Measurements from ENCODE around the gene RNF207. TPM values are rescaled to one million over a fixed set of nuclear protein-coding genes. Genes with fewer than 3 reads are reported as not detected.

RNF207 gene
- total and polyA plus RNA-seq, 10 of the 15 experiments (the other 5 are each of a cell fraction or from before 2014, with no cell fraction given), result 1.7 to 36.4 (median 13.1) TPM

DNA sequence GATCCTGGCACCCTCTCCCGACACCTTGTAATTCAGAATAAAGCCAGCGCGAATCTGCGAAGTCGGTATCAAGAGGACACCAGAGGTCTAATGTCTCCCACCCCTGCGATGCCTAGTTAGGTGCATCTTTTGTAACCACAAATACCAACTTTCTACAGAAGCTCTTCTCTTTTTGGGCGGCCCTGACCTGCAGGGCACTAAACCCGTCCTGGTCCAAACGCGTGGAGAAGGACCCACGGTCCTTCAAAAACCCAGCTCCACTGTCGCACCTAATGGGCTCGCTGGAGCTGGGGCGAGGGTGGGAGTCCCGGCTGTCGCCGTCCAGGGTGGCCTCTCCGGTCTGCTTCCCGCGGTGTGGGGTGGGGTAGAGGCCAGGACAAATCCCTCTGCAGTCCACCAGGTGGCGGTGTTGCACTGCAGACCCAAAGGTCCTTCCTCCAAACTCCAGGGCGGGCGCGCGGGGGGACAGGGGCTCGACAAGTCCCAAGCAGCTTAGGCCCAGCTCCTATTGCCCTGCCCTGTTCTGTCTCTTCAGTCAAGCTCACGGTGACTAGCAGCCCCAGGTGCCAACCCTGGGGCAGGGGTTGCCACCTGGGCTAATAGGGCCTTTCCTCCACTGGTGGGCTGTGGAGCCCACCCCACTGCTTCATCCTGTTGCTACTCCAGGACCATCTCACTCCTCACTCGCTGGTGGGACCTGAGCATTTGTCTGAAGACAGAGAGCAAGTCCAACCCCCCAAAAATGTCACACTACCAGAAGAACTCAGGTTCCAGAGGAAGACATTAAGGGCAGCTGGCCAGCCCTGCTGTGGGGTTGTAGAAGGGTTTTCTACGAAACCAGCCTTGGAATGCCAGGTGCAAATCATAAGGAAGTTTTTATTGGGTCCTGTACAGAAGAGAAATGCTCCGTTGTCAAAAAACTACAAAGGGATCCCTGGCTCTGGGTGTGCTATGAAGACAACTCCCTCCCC, 40.9 kb downstream of the RNF207 start (continued):
- TF ChIP-seq SIN3A (IDR thresholded peaks at IDR 0.05; ENCODE audit: low read depth, low read length) (0 out of 2 replicates have a peak, but pooled peaks have one; percentile 42), TCF12 (IDR thresholded peaks at IDR 0.05; ENCODE audit: low read depth, low read length) (0 out of 2 replicates have a peak, but pooled peaks have one; percentile 12), SMC3 (IDR thresholded peaks at IDR 0.05; ENCODE audit: borderline replicate concordance, low read length) (peak; percentile 97), FOXM1 (IDR thresholded peaks at IDR 0.05; ENCODE audit: low read depth, low read length) (0 out of 2 replicates have a peak, but pooled peaks have one; percentile 27), TBL1XR1 (IDR thresholded peaks at IDR 0.05; ENCODE audit: low read depth, low read length) (peak; percentile 39; the same call in 1 of the 2 replicates), LARP7 (IDR thresholded peaks at IDR 0.05) (no peak)

DNA sequence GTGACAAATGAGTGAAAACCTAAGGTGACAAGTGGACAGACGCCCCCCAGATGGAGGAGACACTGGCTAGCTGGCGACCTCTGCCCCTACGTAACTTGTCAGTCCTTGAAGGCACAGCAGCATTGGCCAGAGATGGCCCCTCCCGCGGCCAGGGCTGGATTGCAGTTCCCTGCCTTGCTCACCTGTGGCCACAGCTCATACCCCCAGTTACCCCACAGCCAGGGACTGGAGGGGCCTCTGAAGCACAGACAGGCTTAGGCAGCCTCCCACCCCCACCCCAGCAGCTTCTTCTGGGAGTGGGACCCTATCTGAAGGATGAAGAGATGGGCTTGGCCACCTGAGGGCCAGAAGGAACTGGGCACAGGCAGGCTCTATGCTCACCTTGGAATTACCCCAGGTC, 41.7 kb downstream of the RNF207 start:
- Histone ChIP-seq H3K27ac (ENCODE audit: control insufficient read depth, insufficient read depth) (no peak overlapping the region), H3K27me3 (replicated peaks in 1 of 2; ENCODE audit: control insufficient read depth in 2 of 2, insufficient read depth in 2 of 2, low read length in 1 of 2) (peaks cover 12 to 23% of the 10 kb centered on the region in 2 experiments), H3K9me3 (replicated peaks; ENCODE audit: control insufficient read depth, insufficient read depth, low read length) (no peaks in the 10 kb centered on the region), H3K4me3 (no peak overlapping the region), H3K9ac (ENCODE audit: control insufficient read depth, insufficient read depth, low read length) (no peak overlapping the region), H3K79me2 (ENCODE audit: control insufficient read depth, insufficient read depth, low read length) (no peaks in the 10 kb centered on the region), H3K4me1 (ENCODE audit: control insufficient read depth, insufficient read depth, low read length) (peaks cover 5% of the 10 kb centered on the region), H4K20me1 (ENCODE audit: control insufficient read depth, insufficient read depth) (no peaks in the 10 kb centered on the region), H2AFZ (ENCODE audit: control insufficient read depth, low read depth, low read length) (no peak overlapping the region), H3K4me2 (ENCODE audit: control insufficient read depth, insufficient read depth) (no peak overlapping the region), H3K36me3 (ENCODE audit: control insufficient read depth in 2 of 2, insufficient read depth in 2 of 2, low read length in 1 of 2) (no peaks in the 10 kb centered on the region)
- FAIRE-seq (no peak), ATAC-seq (no peak), DNase-seq (ENCODE audit: low read depth, low spot score) (no peak)
- ChIA-PET RAD21 (ENCODE audit: unreplicated experiment) (interaction anchor here (0.7 to 4.0 kb wide), 8 partner anchors 30 to 191 kb away, joined by 3 to 32 read pairs (median 3); no protein-coding TSS in a partner anchor), CTCF (interaction anchor here (0.6 to 5.2 kb wide), 22 partner anchors 10 to 308 kb away, joined by 3 to 47 read pairs (median 8); partner anchors contain the start of genes ACOT7, ICMT, RNF207 and TAS1R1), POLR2A (no interaction called here), SMC1A (ENCODE audit: uncharacterized antibody, unreplicated experiment) (interaction anchor here (0.8 to 3.0 kb wide), 10 partner anchors 10 to 399 kb away, joined by 3 to 9 read pairs (median 4); no protein-coding TSS in a partner anchor)
- 8% methylated on average over 3 of the region's 5 CpGs for WGBS (ENCODE audit: insufficient coverage, insufficient replicate concordance, low lambda C conversion rate, missing lambda C conversion rate)
- no TSS peak for BruUV-seq (replicated peaks)
- intact Hi-C loops (cut with micrococcal nuclease; ENCODE audit: unreplicated experiment), result loop anchor here (2.0 kb wide), 3 partner anchors 139 to 191 kb away; no protein-coding TSS in a partner anchor
- in situ Hi-C loops (cut with MboI), result loop anchor here (5.0 kb wide), 1 partner anchor 100 kb away; no protein-coding TSS in a partner anchor
- TF ChIP-seq, protein P1, sequence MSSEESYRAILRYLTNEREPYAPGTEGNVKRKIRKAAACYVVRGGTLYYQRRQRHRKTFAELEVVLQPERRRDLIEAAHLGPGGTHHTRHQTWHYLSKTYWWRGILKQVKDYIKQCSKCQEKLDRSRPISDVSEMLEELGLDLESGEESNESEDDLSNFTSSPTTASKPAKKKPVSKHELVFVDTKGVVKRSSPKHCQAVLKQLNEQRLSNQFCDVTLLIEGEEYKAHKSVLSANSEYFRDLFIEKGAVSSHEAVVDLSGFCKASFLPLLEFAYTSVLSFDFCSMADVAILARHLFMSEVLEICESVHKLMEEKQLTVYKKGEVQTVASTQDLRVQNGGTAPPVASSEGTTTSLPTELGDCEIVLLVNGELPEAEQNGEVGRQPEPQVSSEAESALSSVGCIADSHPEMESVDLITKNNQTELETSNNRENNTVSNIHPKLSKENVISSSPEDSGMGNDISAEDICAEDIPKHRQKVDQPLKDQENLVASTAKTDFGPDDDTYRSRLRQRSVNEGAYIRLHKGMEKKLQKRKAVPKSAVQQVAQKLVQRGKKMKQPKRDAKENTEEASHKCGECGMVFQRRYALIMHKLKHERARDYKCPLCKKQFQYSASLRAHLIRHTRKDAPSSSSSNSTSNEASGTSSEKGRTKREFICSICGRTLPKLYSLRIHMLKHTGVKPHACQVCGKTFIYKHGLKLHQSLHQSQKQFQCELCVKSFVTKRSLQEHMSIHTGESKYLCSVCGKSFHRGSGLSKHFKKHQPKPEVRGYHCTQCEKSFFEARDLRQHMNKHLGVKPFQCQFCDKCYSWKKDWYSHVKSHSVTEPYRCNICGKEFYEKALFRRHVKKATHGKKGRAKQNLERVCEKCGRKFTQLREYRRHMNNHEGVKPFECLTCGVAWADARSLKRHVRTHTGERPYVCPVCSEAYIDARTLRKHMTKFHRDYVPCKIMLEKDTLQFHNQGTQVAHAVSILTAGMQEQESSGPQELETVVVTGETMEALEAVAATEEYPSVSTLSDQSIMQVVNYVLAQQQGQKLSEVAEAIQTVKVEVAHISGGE (CRISPR knock-in tag; IDR thresholded peaks at IDR 0.05), result no peak
- TF ChIP-seq, protein P2, sequence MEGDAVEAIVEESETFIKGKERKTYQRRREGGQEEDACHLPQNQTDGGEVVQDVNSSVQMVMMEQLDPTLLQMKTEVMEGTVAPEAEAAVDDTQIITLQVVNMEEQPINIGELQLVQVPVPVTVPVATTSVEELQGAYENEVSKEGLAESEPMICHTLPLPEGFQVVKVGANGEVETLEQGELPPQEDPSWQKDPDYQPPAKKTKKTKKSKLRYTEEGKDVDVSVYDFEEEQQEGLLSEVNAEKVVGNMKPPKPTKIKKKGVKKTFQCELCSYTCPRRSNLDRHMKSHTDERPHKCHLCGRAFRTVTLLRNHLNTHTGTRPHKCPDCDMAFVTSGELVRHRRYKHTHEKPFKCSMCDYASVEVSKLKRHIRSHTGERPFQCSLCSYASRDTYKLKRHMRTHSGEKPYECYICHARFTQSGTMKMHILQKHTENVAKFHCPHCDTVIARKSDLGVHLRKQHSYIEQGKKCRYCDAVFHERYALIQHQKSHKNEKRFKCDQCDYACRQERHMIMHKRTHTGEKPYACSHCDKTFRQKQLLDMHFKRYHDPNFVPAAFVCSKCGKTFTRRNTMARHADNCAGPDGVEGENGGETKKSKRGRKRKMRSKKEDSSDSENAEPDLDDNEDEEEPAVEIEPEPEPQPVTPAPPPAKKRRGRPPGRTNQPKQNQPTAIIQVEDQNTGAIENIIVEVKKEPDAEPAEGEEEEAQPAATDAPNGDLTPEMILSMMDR (IDR thresholded peaks at IDR 0.05 in 2 of 3, conservative IDR thresholded peaks at IDR 0.05 in 1 of 3; ENCODE audit: control insufficient read depth in 2 of 3, extremely low read depth in 1 of 3, insufficient read depth in 1 of 3, low read depth in 3 of 3, low read length in 3 of 3), result no peak
- TF ChIP-seq, protein P3, sequence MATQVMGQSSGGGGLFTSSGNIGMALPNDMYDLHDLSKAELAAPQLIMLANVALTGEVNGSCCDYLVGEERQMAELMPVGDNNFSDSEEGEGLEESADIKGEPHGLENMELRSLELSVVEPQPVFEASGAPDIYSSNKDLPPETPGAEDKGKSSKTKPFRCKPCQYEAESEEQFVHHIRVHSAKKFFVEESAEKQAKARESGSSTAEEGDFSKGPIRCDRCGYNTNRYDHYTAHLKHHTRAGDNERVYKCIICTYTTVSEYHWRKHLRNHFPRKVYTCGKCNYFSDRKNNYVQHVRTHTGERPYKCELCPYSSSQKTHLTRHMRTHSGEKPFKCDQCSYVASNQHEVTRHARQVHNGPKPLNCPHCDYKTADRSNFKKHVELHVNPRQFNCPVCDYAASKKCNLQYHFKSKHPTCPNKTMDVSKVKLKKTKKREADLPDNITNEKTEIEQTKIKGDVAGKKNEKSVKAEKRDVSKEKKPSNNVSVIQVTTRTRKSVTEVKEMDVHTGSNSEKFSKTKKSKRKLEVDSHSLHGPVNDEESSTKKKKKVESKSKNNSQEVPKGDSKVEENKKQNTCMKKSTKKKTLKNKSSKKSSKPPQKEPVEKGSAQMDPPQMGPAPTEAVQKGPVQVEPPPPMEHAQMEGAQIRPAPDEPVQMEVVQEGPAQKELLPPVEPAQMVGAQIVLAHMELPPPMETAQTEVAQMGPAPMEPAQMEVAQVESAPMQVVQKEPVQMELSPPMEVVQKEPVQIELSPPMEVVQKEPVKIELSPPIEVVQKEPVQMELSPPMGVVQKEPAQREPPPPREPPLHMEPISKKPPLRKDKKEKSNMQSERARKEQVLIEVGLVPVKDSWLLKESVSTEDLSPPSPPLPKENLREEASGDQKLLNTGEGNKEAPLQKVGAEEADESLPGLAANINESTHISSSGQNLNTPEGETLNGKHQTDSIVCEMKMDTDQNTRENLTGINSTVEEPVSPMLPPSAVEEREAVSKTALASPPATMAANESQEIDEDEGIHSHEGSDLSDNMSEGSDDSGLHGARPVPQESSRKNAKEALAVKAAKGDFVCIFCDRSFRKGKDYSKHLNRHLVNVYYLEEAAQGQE (IDR thresholded peaks at IDR 0.05; ENCODE audit: low read depth, low read length), result no peak

All from GM12878 (cell line).